Stimulated activated CD4-positive, alpha-beta T cell treated with anti-CD3 and anti-CD28 coated beads, Interleukin-1b, Interleukin-23, amount 100 ng/mL, for 48 hours (primary cell): ENCODE data around the gene SETD2.
"Not testable (repeated sequence)": the region's sequence is repeated elsewhere in the genome, so short reads cannot be mapped to it uniquely, and the experiment has no call there.

Source experiments
- DNase-seq: peaks from one replicate; pipeline ENCODE4 v3.0.0-alpha.2; 2020

SETD2 gene

GRCh38 chr3:47031041-47031440 lies 132.9 kb downstream of the SETD2 start:
- DNase-seq: not testable (repeated sequence)

GRCh38 chr3:47028667-47029066 lies 135.2 kb downstream of the SETD2 start:
- DNase-seq: no peak

- DNase-seq: no peak
Observed at GRCh38 chr3:47028146-47028545, 135.8 kb downstream of the SETD2 start.

- DNase-seq: not testable (repeated sequence)
Observed at GRCh38 chr3:47026432-47026831, 137.5 kb downstream of the SETD2 start.

- DNase-seq: no peak
Observed at GRCh38 chr3:47024932-47025331, 139.0 kb downstream of the SETD2 start.

GRCh38 chr3:47022641-47023071 lies 141.3 kb downstream of the SETD2 start:
- no peak for DNase-seq

- no peak for DNase-seq
Observed at GRCh38 chr3:47020311-47020710, 143.6 kb downstream of the SETD2 start.

GRCh38 chr3:47019201-47019600 lies 144.7 kb downstream of the SETD2 start:
- peak; percentile 47 for DNase-seq

- no peak for DNase-seq
Observed at GRCh38 chr3:47018269-47018611, 145.7 kb downstream of the SETD2 start.

- DNase-seq: no peak
Observed at GRCh38 chr3:47017504-47018268, 146.2 kb downstream of the SETD2 start.

- peak; percentile 43 for DNase-seq
Observed at GRCh38 chr3:47016934-47017435, 146.9 kb downstream of the SETD2 start.

GRCh38 chr3:47016086-47016933 lies 147.6 kb downstream of the SETD2 start:
- DNase-seq: no peak

GRCh38 chr3:47015151-47015550 lies 148.8 kb downstream of the SETD2 start:
- no peak for DNase-seq

- no peak for DNase-seq
Observed at GRCh38 chr3:47014036-47014435, 149.9 kb downstream of the SETD2 start.

- no peak for DNase-seq
Observed at GRCh38 chr3:47013231-47013630, 150.7 kb downstream of the SETD2 start.

- peak; percentile 1 for DNase-seq
Observed at GRCh38 chr3:47012342-47013230, 151.3 kb downstream of the SETD2 start.

- peak; percentile 1 for DNase-seq
Observed at GRCh38 chr3:47011371-47011770, 152.5 kb downstream of the SETD2 start.

- DNase-seq: no peak
Observed at GRCh38 chr3:47010910-47011309, 153.0 kb downstream of the SETD2 start.

- peak; percentile 8 for DNase-seq
Observed at GRCh38 chr3:47010111-47010712, 153.7 kb downstream of the SETD2 start.

- peak; percentile 74 for DNase-seq
Observed at GRCh38 chr3:47009225-47010110, 154.4 kb downstream of the SETD2 start.

- DNase-seq: no peak
Observed at GRCh38 chr3:47008851-47009224, 155.1 kb downstream of the SETD2 start.
